PC-9 (cell line): Measurements from ENCODE around the gene FOXI2. TPM values are rescaled to one million over a fixed set of nuclear protein-coding genes. Genes with fewer than 3 reads are reported as not detected.

ENCODE experiments used
- BruUV-seq: library from RNA; stranded (reverse); fragments of 400-500 nt; replicated peaks from 2 replicates; lab custom pipeline; 2021; lab: Mats Ljungman, UMichigan
- CTCF ChIA-PET: fragments of 300-600 bp; sonication (Branson Sonifier 250); formaldehyde crosslinking; loops from one replicate; lab custom pipeline; 2022; ENCODE audit warnings: antibody characterized with exemption; lab: Charles Lee
- POLR2A ChIA-PET: fragments of 300-600 bp; sonication (Branson Sonifier 250); formaldehyde crosslinking; loops from one replicate; lab custom pipeline; 2022; ENCODE audit warnings: antibody characterized with exemption; ENCODE audit not compliant: unreplicated experiment; lab: Charles Lee
- DNase-seq, 2 experiments: peaks; one replicate each; pipeline versions ENCODE4 v3.0.0 to v3.0.0-alpha.2; 2015 to 2022; ENCODE audit warnings: mixed read lengths in 1 of 2
- H2AFZ ChIP-seq: fragments of 200-600 bp; sonication (generic); 2 replicates; pipeline ENCODE4 v1.8.1; 2017; ENCODE audit warnings: antibody characterized with exemption
- H3F3A ChIP-seq: fragments of 200-600 bp; sonication (generic); 2 replicates; pipeline ENCODE4 v1.8.1; 2017; ENCODE audit warnings: antibody characterized with exemption, mild to moderate bottlenecking, low read depth; ENCODE audit not compliant: insufficient read depth
- H3K27ac ChIP-seq: fragments of 200-600 bp; sonication (generic); 2 replicates; pipeline ENCODE4 v1.6.1; 2016; ENCODE audit warnings: mixed run types
- H3K27me3 ChIP-seq: fragments of 200-600 bp; sonication (generic); 2 replicates; pipeline ENCODE4 v1.6.1; 2016; ENCODE audit warnings: low read depth, mixed run types; ENCODE audit not compliant: insufficient read depth
- H3K36me3 ChIP-seq: fragments of 200-600 bp; sonication (generic); 2 replicates; pipeline ENCODE4 v1.6.1; 2016; ENCODE audit warnings: low read depth, mixed run types
- H3K4me1 ChIP-seq: fragments of 200-600 bp; sonication (generic); replicated peaks from 2 replicates; pipeline ENCODE4 v1.6.1; 2016; ENCODE audit warnings: mixed run types; ENCODE audit not compliant: insufficient read depth
- H3K4me2 ChIP-seq: fragments of 200-600 bp; sonication (generic); 2 replicates; pipeline ENCODE4 v1.6.1; 2017; ENCODE audit warnings: mixed run types
- H3K4me3 ChIP-seq: fragments of 200-600 bp; sonication (generic); 2 replicates; pipeline ENCODE4 v1.6.1; 2016; ENCODE audit warnings: mixed run types
- H3K79me2 ChIP-seq: fragments of 200-600 bp; sonication (generic); 2 replicates; pipeline ENCODE4 v1.6.1; 2017; ENCODE audit warnings: low read depth, mixed run types
- H3K9me2 ChIP-seq: fragments of 200-600 bp; sonication (generic); 2 replicates; pipeline ENCODE4 v1.8.1; 2017; ENCODE audit warnings: mild to moderate bottlenecking; ENCODE audit not compliant: insufficient read depth
- H3K9me3 ChIP-seq: fragments of 200-600 bp; sonication (generic); 2 replicates; pipeline ENCODE4 v1.8.1; 2016; ENCODE audit warnings: low read depth; ENCODE audit not compliant: insufficient read depth
- H4K20me1 ChIP-seq: fragments of 200-600 bp; sonication (generic); 2 replicates; pipeline ENCODE4 v1.8.1; 2017; ENCODE audit not compliant: insufficient read depth
- CTCF ChIP-seq: fragments of 200-600 bp; sonication (generic); conservative IDR thresholded peaks from 2 replicates; pipeline ENCODE4 v1.6.1; 2017; ENCODE audit warnings: mixed run types, antibody characterized with exemption, mild to moderate bottlenecking, moderate library complexity
- EZH2 ChIP-seq: fragments of 200-600 bp; sonication (generic); IDR thresholded peaks from 2 replicates; pipeline ENCODE4 v1.8.0; 2017; ENCODE audit warnings: antibody characterized with exemption, low read depth
- intact Hi-C: fragments of 100-400 bp; cut with micrococcal nuclease; formaldehyde crosslinking; loops from one replicate; pipeline ENCODE4 v1.10.0; 2022; ENCODE audit not compliant: unreplicated experiment
- total RNA-seq: library from RNA; stranded (reverse); gene quantifications from 2 replicates; pipeline ENCODE4 v1.2.3, GENCODE V29; 2021

The FOXI2 gene
- total RNA-seq, 1 experiment from 2014 or later, result not detected

GRCh38 chr10:127739908-127740307 is 2.9 kb downstream of the FOXI2 start:
- Histone ChIP-seq H3K27ac (no peak overlapping the region), H3K27me3 (no peaks in the 10 kb centered on the region; the same call in 1 of the 2 replicates), H3K79me2 (no peaks in the 10 kb centered on the region), H3K9me3 (no peaks in the 10 kb centered on the region), H3K9me2 (no peaks in the 10 kb centered on the region), H3K4me1 (no peaks in the 10 kb centered on the region), H4K20me1 (no peaks in the 10 kb centered on the region), H2AFZ (no peak overlapping the region), H3K4me2 (no peak overlapping the region), H3K36me3 (no peaks in the 10 kb centered on the region), H3K4me3 (no peak overlapping the region), H3F3A (no peaks in the 10 kb centered on the region)
- BruUV-seq, result no TSS peak
- intact Hi-C loops, result no loop called here
- DNase-seq, result no peak
- ChIA-PET CTCF (no interaction called here), POLR2A (no interaction called here)
- TF ChIP-seq CTCF (no peak), EZH2 (no peak)

DNA sequence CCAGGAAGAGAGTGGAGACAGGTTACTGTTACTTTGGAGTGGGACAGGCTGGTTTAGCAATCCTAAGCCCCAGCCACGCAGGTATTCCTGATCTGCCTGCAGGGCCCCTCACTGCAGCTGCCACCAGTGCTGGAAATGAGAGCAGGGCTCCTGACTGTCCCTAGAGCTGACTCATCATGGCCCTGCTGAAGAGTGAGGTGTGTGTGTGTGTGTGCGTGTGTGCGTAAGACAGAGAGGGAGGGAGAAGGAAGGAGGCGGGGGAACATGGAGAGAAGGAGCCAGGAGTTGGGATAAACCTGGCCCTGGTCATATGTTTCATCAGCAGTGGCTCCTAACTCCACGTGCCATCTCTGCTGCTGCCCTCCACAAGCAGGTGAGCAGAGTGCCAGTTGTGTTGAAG is 3.6 kb downstream of the FOXI2 start:
- CTCF ChIA-PET, result no interaction called here
- Histone ChIP-seq H3K4me3 (no peak overlapping the region), H2AFZ (no peak overlapping the region), H3K4me2 (no peak overlapping the region), H4K20me1 (no peaks in the 10 kb centered on the region), H3K27ac (no peak overlapping the region), H3K9me2 (no peaks in the 10 kb centered on the region), H3K36me3 (no peaks in the 10 kb centered on the region), H3F3A (no peaks in the 10 kb centered on the region), H3K4me1 (no peaks in the 10 kb centered on the region), H3K27me3 (no peaks in the 10 kb centered on the region; the same call in 1 of the 2 replicates), H3K79me2 (no peaks in the 10 kb centered on the region), H3K9me3 (no peaks in the 10 kb centered on the region)
- POLR2A ChIA-PET, result no interaction called here
- TF ChIP-seq CTCF (no peak), EZH2 (no peak)
- intact Hi-C loops, result no loop called here
- no TSS peak for BruUV-seq
- DNase-seq, result no peak

DNA sequence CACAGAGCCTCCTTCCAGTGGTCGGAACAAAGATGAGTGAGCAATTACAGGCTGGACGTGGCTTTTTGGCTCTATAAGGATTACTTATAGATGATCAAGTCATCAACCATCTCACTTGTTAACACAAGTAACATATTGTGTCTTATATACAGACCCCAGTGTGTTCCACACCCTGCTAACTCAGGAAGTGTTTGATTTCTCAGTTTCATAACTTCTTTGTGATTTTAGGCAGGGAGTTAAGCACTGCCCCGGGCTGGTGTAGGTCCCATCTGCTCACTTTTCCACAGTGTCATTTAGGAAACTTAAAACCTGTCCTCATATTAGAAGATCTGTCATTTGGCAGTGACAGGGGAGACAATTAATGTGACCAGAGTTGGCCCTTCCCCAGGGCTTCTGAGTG is 6.2 kb downstream of the FOXI2 start:
- peaks cover 3% of the 10 kb centered on the region; the same call in 1 of the 2 replicates for H3K27me3 ChIP-seq
- intact Hi-C loops, result no loop called here
- no peaks in the 10 kb centered on the region for H3K9me2 ChIP-seq
- no peak overlapping the region for H3K4me3 ChIP-seq
- H3K79me2 ChIP-seq, result no peaks in the 10 kb centered on the region
- no peak overlapping the region for H3K4me2 ChIP-seq
- H3K27ac ChIP-seq, result no peak overlapping the region
- ChIA-PET POLR2A (no interaction called here), CTCF (no interaction called here)
- no peaks in the 10 kb centered on the region for H3K9me3 ChIP-seq
- no peaks in the 10 kb centered on the region for H3K36me3 ChIP-seq
- no peak for DNase-seq
- H4K20me1 ChIP-seq, result no peaks in the 10 kb centered on the region
- no peaks in the 10 kb centered on the region for H3F3A ChIP-seq
- no peaks in the 10 kb centered on the region for H3K4me1 ChIP-seq
- TF ChIP-seq EZH2 (no peak), CTCF (no peak)
- BruUV-seq, result no TSS peak
- H2AFZ ChIP-seq, result no peak overlapping the region
